ENCODE results near the gene ACOXL.

DNA sequence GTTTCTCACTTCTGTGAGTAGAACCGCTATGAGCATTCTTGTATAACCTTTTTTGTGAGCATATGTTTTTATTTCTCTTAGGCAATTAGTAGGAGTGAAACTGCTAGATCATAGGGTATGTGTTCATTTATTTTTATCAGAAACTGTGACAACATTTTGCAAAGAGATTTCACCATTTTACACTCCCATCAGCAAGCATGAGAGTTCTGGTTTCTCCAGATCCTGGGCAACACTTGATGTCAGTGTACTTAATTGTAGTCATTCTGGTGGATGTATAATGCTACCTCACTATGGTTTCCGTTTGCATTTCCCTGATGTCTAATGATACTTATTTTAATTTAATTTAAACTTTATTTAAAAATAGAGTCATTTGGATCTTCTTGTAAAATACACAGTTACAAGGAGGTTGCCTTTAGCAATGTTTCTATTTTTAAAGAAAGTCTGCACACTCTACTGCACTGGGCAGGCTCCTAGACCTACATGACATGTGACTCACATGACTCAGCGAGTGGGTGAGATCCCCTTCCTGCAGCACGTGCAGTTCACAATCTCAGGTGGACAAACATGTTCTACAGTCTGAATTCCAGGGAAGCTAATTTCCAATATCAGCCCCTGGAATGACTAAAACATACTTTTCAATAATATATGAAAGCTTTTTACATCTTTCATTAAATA, 261.3 kb downstream of the ACOXL start:
- TF ChIP-seq POLR2A (IDR thresholded peaks at IDR 0.05) = no peak
- TF ChIP-seq, protein P1, sequence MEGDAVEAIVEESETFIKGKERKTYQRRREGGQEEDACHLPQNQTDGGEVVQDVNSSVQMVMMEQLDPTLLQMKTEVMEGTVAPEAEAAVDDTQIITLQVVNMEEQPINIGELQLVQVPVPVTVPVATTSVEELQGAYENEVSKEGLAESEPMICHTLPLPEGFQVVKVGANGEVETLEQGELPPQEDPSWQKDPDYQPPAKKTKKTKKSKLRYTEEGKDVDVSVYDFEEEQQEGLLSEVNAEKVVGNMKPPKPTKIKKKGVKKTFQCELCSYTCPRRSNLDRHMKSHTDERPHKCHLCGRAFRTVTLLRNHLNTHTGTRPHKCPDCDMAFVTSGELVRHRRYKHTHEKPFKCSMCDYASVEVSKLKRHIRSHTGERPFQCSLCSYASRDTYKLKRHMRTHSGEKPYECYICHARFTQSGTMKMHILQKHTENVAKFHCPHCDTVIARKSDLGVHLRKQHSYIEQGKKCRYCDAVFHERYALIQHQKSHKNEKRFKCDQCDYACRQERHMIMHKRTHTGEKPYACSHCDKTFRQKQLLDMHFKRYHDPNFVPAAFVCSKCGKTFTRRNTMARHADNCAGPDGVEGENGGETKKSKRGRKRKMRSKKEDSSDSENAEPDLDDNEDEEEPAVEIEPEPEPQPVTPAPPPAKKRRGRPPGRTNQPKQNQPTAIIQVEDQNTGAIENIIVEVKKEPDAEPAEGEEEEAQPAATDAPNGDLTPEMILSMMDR (IDR thresholded peaks at IDR 0.05) = no peak
- no peak for TF ChIP-seq POLR2AphosphoS5 (IDR thresholded peaks at IDR 0.05)
- no peak for TF ChIP-seq EP300 (IDR thresholded peaks at IDR 0.05)
